WTC11 (cell line): Measurements from ENCODE around the gene CIP2A. TPM values are rescaled to one million over a fixed set of nuclear protein-coding genes. Genes with fewer than 3 reads are reported as not detected.

Experiments used
- ATF6 ChIP-seq: sonication (generic); formaldehyde crosslinking; IDR thresholded peaks from 2 replicates; pipeline ENCODE4 v1.8.1; 2023; ENCODE audit warnings: mild to moderate bottlenecking, missing genetic modification reagents
- CREM ChIP-seq: sonication (generic); formaldehyde crosslinking; IDR thresholded peaks from 2 replicates; pipeline ENCODE4 v1.8.1; 2022; ENCODE audit warnings: mild to moderate bottlenecking, missing genetic modification reagents, moderate library complexity
- E2F1 ChIP-seq: sonication (generic); formaldehyde crosslinking; IDR thresholded peaks from 2 replicates; pipeline ENCODE4 v1.8.0; 2022; ENCODE audit warnings: mild to moderate bottlenecking, missing genetic modification reagents
- ERG ChIP-seq: fragments of 250-450 bp; sonication (Bioruptor Pico); IDR thresholded peaks from 2 replicates; pipeline ENCODE4 v1.8.0; 2021; ENCODE audit warnings: mild to moderate bottlenecking
- ESRRA ChIP-seq: sonication (generic); formaldehyde crosslinking; IDR thresholded peaks from 2 replicates; pipeline ENCODE4 v1.8.1; 2022; ENCODE audit warnings: mild to moderate bottlenecking, missing genetic modification reagents, borderline replicate concordance
- ETV6 ChIP-seq: sonication (generic); formaldehyde crosslinking; IDR thresholded peaks from 2 replicates; pipeline ENCODE4 v1.8.1; 2022; ENCODE audit warnings: mild to moderate bottlenecking, missing genetic modification reagents
- FOXJ3 ChIP-seq: sonication (generic); formaldehyde crosslinking; IDR thresholded peaks from 2 replicates; pipeline ENCODE4 v1.9.0; 2021; ENCODE audit warnings: missing genetic modification reagents, mild to moderate bottlenecking, borderline replicate concordance
- FOXP1 ChIP-seq: sonication (generic); formaldehyde crosslinking; IDR thresholded peaks from 2 replicates; pipeline ENCODE4 v1.8.0; 2022; ENCODE audit warnings: missing genetic modification reagents, mild to moderate bottlenecking, moderate library complexity, borderline replicate concordance
- GRHL2 ChIP-seq: fragments of 250-450 bp; sonication (Bioruptor Pico); IDR thresholded peaks from 2 replicates; pipeline ENCODE4 v1.8.0; 2022; ENCODE audit warnings: mild to moderate bottlenecking, moderate library complexity; ENCODE audit not compliant: insufficient replicate concordance, severe bottlenecking
- JUN ChIP-seq: sonication (generic); formaldehyde crosslinking; IDR thresholded peaks from 2 replicates; pipeline ENCODE4 v1.8.0; 2023; ENCODE audit warnings: mild to moderate bottlenecking, missing genetic modification reagents
- MYBL2 ChIP-seq: sonication (generic); formaldehyde crosslinking; IDR thresholded peaks from 2 replicates; pipeline ENCODE4 v1.8.1; 2023; ENCODE audit warnings: mild to moderate bottlenecking, moderate library complexity, missing genetic modification reagents
- NR2C2 ChIP-seq: sonication (generic); formaldehyde crosslinking; IDR thresholded peaks from 2 replicates; pipeline ENCODE4 v1.8.0; 2022; ENCODE audit warnings: mild to moderate bottlenecking, missing genetic modification reagents
- OVOL2 ChIP-seq: fragments of 250-450 bp; sonication (Bioruptor Pico); IDR thresholded peaks from 2 replicates; pipeline ENCODE4 v1.9.0; 2021; ENCODE audit warnings: mild to moderate bottlenecking, borderline replicate concordance
- RORB ChIP-seq: fragments of 250-450 bp; sonication (Bioruptor Pico); IDR thresholded peaks from 2 replicates; pipeline ENCODE4 v1.9.0; 2021; ENCODE audit warnings: mild to moderate bottlenecking
- SMAD3 ChIP-seq: sonication (generic); formaldehyde crosslinking; IDR thresholded peaks from 2 replicates; pipeline ENCODE4 v1.8.0; 2022; ENCODE audit warnings: missing genetic modification reagents, mild to moderate bottlenecking, borderline replicate concordance
- SOX15 ChIP-seq: fragments of 250-450 bp; sonication (Bioruptor Pico); IDR thresholded peaks from 2 replicates; pipeline ENCODE4 v1.9.0; 2021; ENCODE audit warnings: mild to moderate bottlenecking
- ZMAT4 ChIP-seq: fragments of 250-450 bp; sonication (Bioruptor Pico); IDR thresholded peaks from 2 replicates; pipeline ENCODE4 v1.9.0; 2021; ENCODE audit warnings: mild to moderate bottlenecking
- ZNF121 ChIP-seq: sonication (generic); formaldehyde crosslinking; IDR thresholded peaks from 2 replicates; pipeline ENCODE4 v1.8.0; 2023; ENCODE audit warnings: missing genetic modification reagents
- ZNF138 ChIP-seq: sonication (generic); formaldehyde crosslinking; conservative IDR thresholded peaks from 2 replicates; pipeline ENCODE4 v1.8.1; 2022; ENCODE audit warnings: mild to moderate bottlenecking, moderate library complexity, missing genetic modification reagents
- ZNF219 ChIP-seq: sonication (generic); formaldehyde crosslinking; IDR thresholded peaks from 2 replicates; pipeline ENCODE4 v1.8.0; 2023; ENCODE audit warnings: missing genetic modification reagents, mild to moderate bottlenecking, borderline replicate concordance
- ZNF396 ChIP-seq: fragments of 250-450 bp; sonication (Bioruptor Pico); IDR thresholded peaks from 2 replicates; pipeline ENCODE4 v1.8.0; 2021; ENCODE audit warnings: mild to moderate bottlenecking, moderate library complexity, borderline replicate concordance
- total RNA-seq: library from RNA; stranded (reverse); gene quantifications from 3 replicates; pipeline ENCODE4 v1.2.3, GENCODE V29; 2021
- TF ChIP-seq, protein P1 (sequence below): sonication (generic); formaldehyde crosslinking; IDR thresholded peaks from 2 replicates; pipeline ENCODE4 v1.8.0; 2022; ENCODE audit warnings: mild to moderate bottlenecking, missing genetic modification reagents
- TF ChIP-seq, protein P2 (sequence below): sonication (generic); formaldehyde crosslinking; conservative IDR thresholded peaks from 2 replicates; pipeline ENCODE4 v1.8.1; 2022; ENCODE audit warnings: mild to moderate bottlenecking, missing genetic modification reagents
- TF ChIP-seq, protein P3 (sequence below): fragments of 250-450 bp; sonication (Bioruptor Pico); IDR thresholded peaks from 2 replicates; pipeline ENCODE4 v1.9.0; 2021; ENCODE audit warnings: mild to moderate bottlenecking, borderline replicate concordance
- TF ChIP-seq, protein P4 (sequence below): sonication (generic); formaldehyde crosslinking; IDR thresholded peaks from 2 replicates; pipeline ENCODE4 v1.8.1; 2022; ENCODE audit warnings: mild to moderate bottlenecking, missing genetic modification reagents, moderate library complexity, borderline replicate concordance

CIP2A gene
- total RNA-seq, 1 experiment from 2014 or later: 32.8 TPM

GRCh38 chr3:108589081-108589997 is at the start of gene CIP2A, which contains the start of gene DZIP3 (continued):
- TF ChIP-seq, protein P1, sequence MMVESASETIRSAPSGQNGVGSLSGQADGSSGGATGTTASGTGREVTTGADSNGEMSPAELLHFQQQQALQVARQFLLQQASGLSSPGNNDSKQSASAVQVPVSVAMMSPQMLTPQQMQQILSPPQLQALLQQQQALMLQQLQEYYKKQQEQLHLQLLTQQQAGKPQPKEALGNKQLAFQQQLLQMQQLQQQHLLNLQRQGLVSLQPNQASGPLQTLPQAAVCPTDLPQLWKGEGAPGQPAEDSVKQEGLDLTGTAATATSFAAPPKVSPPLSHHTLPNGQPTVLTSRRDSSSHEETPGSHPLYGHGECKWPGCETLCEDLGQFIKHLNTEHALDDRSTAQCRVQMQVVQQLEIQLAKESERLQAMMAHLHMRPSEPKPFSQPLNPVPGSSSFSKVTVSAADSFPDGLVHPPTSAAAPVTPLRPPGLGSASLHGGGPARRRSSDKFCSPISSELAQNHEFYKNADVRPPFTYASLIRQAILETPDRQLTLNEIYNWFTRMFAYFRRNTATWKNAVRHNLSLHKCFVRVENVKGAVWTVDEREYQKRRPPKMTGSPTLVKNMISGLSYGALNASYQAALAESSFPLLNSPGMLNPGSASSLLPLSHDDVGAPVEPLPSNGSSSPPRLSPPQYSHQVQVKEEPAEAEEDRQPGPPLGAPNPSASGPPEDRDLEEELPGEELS: 0 out of 2 replicates have a peak, but pooled peaks have one; percentile 14
- TF ChIP-seq, protein P2, sequence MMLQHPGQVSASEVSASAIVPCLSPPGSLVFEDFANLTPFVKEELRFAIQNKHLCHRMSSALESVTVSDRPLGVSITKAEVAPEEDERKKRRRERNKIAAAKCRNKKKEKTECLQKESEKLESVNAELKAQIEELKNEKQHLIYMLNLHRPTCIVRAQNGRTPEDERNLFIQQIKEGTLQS (CRISPR knock-in tag): no peak
- no peak for TF ChIP-seq OVOL2 (CRISPR knock-in tag)
- TF ChIP-seq, protein P3, sequence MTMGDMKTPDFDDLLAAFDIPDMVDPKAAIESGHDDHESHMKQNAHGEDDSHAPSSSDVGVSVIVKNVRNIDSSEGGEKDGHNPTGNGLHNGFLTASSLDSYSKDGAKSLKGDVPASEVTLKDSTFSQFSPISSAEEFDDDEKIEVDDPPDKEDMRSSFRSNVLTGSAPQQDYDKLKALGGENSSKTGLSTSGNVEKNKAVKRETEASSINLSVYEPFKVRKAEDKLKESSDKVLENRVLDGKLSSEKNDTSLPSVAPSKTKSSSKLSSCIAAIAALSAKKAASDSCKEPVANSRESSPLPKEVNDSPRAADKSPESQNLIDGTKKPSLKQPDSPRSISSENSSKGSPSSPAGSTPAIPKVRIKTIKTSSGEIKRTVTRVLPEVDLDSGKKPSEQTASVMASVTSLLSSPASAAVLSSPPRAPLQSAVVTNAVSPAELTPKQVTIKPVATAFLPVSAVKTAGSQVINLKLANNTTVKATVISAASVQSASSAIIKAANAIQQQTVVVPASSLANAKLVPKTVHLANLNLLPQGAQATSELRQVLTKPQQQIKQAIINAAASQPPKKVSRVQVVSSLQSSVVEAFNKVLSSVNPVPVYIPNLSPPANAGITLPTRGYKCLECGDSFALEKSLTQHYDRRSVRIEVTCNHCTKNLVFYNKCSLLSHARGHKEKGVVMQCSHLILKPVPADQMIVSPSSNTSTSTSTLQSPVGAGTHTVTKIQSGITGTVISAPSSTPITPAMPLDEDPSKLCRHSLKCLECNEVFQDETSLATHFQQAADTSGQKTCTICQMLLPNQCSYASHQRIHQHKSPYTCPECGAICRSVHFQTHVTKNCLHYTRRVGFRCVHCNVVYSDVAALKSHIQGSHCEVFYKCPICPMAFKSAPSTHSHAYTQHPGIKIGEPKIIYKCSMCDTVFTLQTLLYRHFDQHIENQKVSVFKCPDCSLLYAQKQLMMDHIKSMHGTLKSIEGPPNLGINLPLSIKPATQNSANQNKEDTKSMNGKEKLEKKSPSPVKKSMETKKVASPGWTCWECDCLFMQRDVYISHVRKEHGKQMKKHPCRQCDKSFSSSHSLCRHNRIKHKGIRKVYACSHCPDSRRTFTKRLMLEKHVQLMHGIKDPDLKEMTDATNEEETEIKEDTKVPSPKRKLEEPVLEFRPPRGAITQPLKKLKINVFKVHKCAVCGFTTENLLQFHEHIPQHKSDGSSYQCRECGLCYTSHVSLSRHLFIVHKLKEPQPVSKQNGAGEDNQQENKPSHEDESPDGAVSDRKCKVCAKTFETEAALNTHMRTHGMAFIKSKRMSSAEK (CRISPR knock-in tag): no peak
- TF ChIP-seq ZNF121 (CRISPR knock-in tag): 0 out of 2 replicates have a peak, but pooled peaks have one; percentile 1
- no peak for TF ChIP-seq ZMAT4 (CRISPR knock-in tag)
- 0 out of 2 replicates have a peak, but pooled peaks have one; percentile 64 for TF ChIP-seq ESRRA
- TF ChIP-seq ATF6 (CRISPR knock-in tag): no peak
- no peak for TF ChIP-seq ERG (CRISPR knock-in tag)
- no peak for TF ChIP-seq E2F1
- no peak for TF ChIP-seq ZNF396 (CRISPR knock-in tag)
- TF ChIP-seq, protein P4, sequence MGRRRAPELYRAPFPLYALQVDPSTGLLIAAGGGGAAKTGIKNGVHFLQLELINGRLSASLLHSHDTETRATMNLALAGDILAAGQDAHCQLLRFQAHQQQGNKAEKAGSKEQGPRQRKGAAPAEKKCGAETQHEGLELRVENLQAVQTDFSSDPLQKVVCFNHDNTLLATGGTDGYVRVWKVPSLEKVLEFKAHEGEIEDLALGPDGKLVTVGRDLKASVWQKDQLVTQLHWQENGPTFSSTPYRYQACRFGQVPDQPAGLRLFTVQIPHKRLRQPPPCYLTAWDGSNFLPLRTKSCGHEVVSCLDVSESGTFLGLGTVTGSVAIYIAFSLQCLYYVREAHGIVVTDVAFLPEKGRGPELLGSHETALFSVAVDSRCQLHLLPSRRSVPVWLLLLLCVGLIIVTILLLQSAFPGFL: no peak
- peak; percentile 54; the same call in 1 of the 2 replicates for TF ChIP-seq CREM
- TF ChIP-seq GRHL2: no peak
- peak; percentile 87; the same call in 1 of the 2 replicates for TF ChIP-seq SMAD3 (CRISPR knock-in tag)
- TF ChIP-seq MYBL2 (CRISPR knock-in tag): peak; percentile 89; the same call in 1 of the 2 replicates
- TF ChIP-seq SOX15 (CRISPR knock-in tag): no peak
- no peak for TF ChIP-seq FOXJ3
- TF ChIP-seq FOXP1 (CRISPR knock-in tag): 0 out of 2 replicates have a peak, but pooled peaks have one; percentile 62
- no peak for TF ChIP-seq NR2C2 (CRISPR knock-in tag)
- TF ChIP-seq ETV6 (CRISPR knock-in tag): peak; percentile 84
- no peak for TF ChIP-seq ZNF138 (CRISPR knock-in tag)
- no peak for TF ChIP-seq JUN (CRISPR knock-in tag)
- no peak for TF ChIP-seq ZNF219 (CRISPR knock-in tag)
- TF ChIP-seq RORB (CRISPR knock-in tag): no peak
